ENCODE measurements around the gene SIM2.

Gene SIM2

GRCh38 chr21:36768496-36768895, 69.6 kb downstream of the SIM2 start:
- TF ChIP-seq TAF1 (IDR thresholded peaks at IDR 0.05; ENCODE audit: borderline replicate concordance, insufficient read depth, low read length) (no peak), POLR2AphosphoS5 (IDR thresholded peaks at IDR 0.05; ENCODE audit: low read depth, low read length) (no peak)

- TF ChIP-seq TAF1 (IDR thresholded peaks at IDR 0.05; ENCODE audit: borderline replicate concordance, insufficient read depth, low read length) (no peak), POLR2AphosphoS5 (IDR thresholded peaks at IDR 0.05; ENCODE audit: low read depth, low read length) (no peak), REST (IDR thresholded peaks at IDR 0.05; ENCODE audit: insufficient read depth in 1 of 2, low read depth in 2 of 2, low read length in 2 of 2) (no peak), SIN3A (IDR thresholded peaks at IDR 0.05; ENCODE audit: borderline replicate concordance, insufficient read depth, low read length) (no peak), FOXP2 (optimal IDR thresholded peaks at IDR 0.05; ENCODE audit: borderline replicate concordance, extremely low read depth, extremely low read length, insufficient read depth) (no peak)
Measured at GRCh38 chr21:36769051-36769839, 70.3 kb downstream of the SIM2 start.

GRCh38 chr21:36773117-36773516, 74.2 kb downstream of the SIM2 start:
- TF ChIP-seq FOXP2 (optimal IDR thresholded peaks at IDR 0.05; ENCODE audit: borderline replicate concordance, extremely low read depth, extremely low read length, insufficient read depth) = no peak
- no peak for TF ChIP-seq TAF1 (IDR thresholded peaks at IDR 0.05; ENCODE audit: borderline replicate concordance, insufficient read depth, low read length)
- TF ChIP-seq POLR2AphosphoS5 (IDR thresholded peaks at IDR 0.05; ENCODE audit: low read depth, low read length) = no peak
- TF ChIP-seq SIN3A (IDR thresholded peaks at IDR 0.05; ENCODE audit: borderline replicate concordance, insufficient read depth, low read length) = no peak
- TF ChIP-seq REST (IDR thresholded peaks at IDR 0.05; ENCODE audit: insufficient read depth in 1 of 2, low read depth in 2 of 2, low read length in 2 of 2) = no peak

- TF ChIP-seq SIN3A (IDR thresholded peaks at IDR 0.05; ENCODE audit: borderline replicate concordance, insufficient read depth, low read length) (no peak), FOXP2 (optimal IDR thresholded peaks at IDR 0.05; ENCODE audit: borderline replicate concordance, extremely low read depth, extremely low read length, insufficient read depth) (no peak), REST (IDR thresholded peaks at IDR 0.05; ENCODE audit: insufficient read depth in 1 of 2, low read depth in 2 of 2, low read length in 2 of 2) (no peak), POLR2AphosphoS5 (IDR thresholded peaks at IDR 0.05; ENCODE audit: low read depth, low read length) (no peak), TAF1 (IDR thresholded peaks at IDR 0.05; ENCODE audit: borderline replicate concordance, insufficient read depth, low read length) (no peak)
Measured at GRCh38 chr21:36773995-36774394, 75.1 kb downstream of the SIM2 start.

- no peak for TF ChIP-seq SIN3A (IDR thresholded peaks at IDR 0.05; ENCODE audit: borderline replicate concordance, insufficient read depth, low read length)
- no peak for TF ChIP-seq POLR2AphosphoS5 (IDR thresholded peaks at IDR 0.05; ENCODE audit: low read depth, low read length)
- no peak for TF ChIP-seq FOXP2 (optimal IDR thresholded peaks at IDR 0.05; ENCODE audit: borderline replicate concordance, extremely low read depth, extremely low read length, insufficient read depth)
- TF ChIP-seq REST (IDR thresholded peaks at IDR 0.05; ENCODE audit: insufficient read depth in 1 of 2, low read depth in 2 of 2, low read length in 2 of 2) = no peak
- no peak for TF ChIP-seq TAF1 (IDR thresholded peaks at IDR 0.05; ENCODE audit: borderline replicate concordance, insufficient read depth, low read length)
Measured at GRCh38 chr21:36776981-36777617, 78.2 kb downstream of the SIM2 start.

Measured in PFSK-1 (cell line).